BLaER1 (cell line): Measurements from ENCODE around the gene DGKH.

Experiments used
- H3K27ac ChIP-seq: shearing (Covaris generic); formaldehyde crosslinking; 2 replicates; pipeline ENCODE4 v1.8.1; 2022
- H3K27me3 ChIP-seq: shearing (Covaris generic); formaldehyde crosslinking; 2 replicates; pipeline ENCODE4 v1.8.1; 2022
- H3K36me3 ChIP-seq: shearing (Covaris generic); formaldehyde crosslinking; 2 replicates; pipeline ENCODE4 v1.8.1; 2022
- H3K4me1 ChIP-seq: shearing (Covaris generic); formaldehyde crosslinking; 2 replicates; pipeline ENCODE4 v1.8.1; 2022
- H3K4me2 ChIP-seq: shearing (Covaris generic); formaldehyde crosslinking; 2 replicates; pipeline ENCODE4 v1.8.1; 2022
- H3K4me3 ChIP-seq: shearing (Covaris generic); formaldehyde crosslinking; 2 replicates; pipeline ENCODE4 v1.8.1; 2022
- H3K9ac ChIP-seq: shearing (Covaris generic); formaldehyde crosslinking; 2 replicates; pipeline ENCODE4 v1.8.1; 2022
- H3K9me3 ChIP-seq: shearing (Covaris generic); formaldehyde crosslinking; 2 replicates; pipeline ENCODE4 v1.8.1; 2022
- H4K20me1 ChIP-seq: shearing (Covaris generic); formaldehyde crosslinking; 2 replicates; pipeline ENCODE4 v1.8.1; 2022
- Cebpa-rat ChIP-seq: shearing (Covaris generic); IDR thresholded peaks from 2 replicates; pipeline ENCODE4 v1.8.1; 2022

Gene DGKH

DNA sequence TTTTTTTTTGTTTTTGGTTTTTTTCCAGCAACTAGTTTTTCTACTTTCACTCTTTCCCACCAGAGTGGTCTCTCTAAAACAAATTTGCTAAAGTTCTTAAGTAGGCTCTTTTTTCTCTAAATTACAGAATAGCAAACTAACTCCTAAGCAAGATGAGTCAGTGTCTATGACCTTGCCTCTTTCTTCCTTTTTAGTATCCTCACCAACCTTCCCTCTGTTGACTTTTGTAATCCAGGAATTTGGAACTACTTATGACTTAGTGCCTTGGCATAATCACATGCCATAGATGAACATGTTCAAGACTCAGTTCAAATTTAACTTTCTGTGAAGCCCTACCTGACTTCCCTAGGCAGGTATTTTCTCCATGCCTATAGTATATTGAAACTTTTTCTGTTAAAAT lies 191.2 kb downstream of the DGKH start:
- no peak for TF ChIP-seq Cebpa-rat
- Histone ChIP-seq H4K20me1 (no peaks in the 10 kb centered on the region), H3K36me3 (peaks cover 10% of the 10 kb centered on the region; the same call in 1 of the 2 replicates), H3K27me3 (no peaks in the 10 kb centered on the region), H3K9ac (no peak overlapping the region), H3K27ac (no peak overlapping the region), H3K9me3 (no peaks in the 10 kb centered on the region), H3K4me3 (no peak overlapping the region), H3K4me2 (no peak overlapping the region), H3K4me1 (no peaks in the 10 kb centered on the region)

DNA sequence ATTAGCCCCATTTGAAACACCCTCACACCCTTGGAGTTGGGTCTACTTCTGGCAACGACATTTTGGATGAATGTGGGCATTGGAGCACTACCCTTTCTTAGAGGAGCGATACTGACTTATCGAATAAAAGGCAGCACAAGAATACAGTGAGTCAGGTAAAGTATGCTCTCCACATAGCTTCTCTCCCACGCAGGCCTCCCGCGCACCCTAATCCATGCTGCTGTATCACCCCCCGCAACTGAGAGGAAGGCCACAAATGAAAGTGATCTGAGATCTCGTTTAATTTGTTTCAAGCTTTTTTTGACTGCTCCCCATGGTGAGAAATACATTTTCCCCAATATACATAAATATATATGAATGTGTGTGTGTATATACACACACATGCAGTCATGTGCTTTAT lies 198.1 kb downstream of the DGKH start:
- no peaks in the 10 kb centered on the region for H3K4me1 ChIP-seq
- H3K27ac ChIP-seq: no peak overlapping the region
- no peaks in the 10 kb centered on the region for H3K9me3 ChIP-seq
- 0 out of 2 replicates have a peak, but pooled peaks cover 10% of the 10 kb centered on the region for H3K36me3 ChIP-seq
- no peak overlapping the region for H3K4me2 ChIP-seq
- no peak for TF ChIP-seq Cebpa-rat
- no peak overlapping the region for H3K4me3 ChIP-seq
- no peak overlapping the region for H3K9ac ChIP-seq
- no peaks in the 10 kb centered on the region for H3K27me3 ChIP-seq
- H4K20me1 ChIP-seq: no peaks in the 10 kb centered on the region

DNA sequence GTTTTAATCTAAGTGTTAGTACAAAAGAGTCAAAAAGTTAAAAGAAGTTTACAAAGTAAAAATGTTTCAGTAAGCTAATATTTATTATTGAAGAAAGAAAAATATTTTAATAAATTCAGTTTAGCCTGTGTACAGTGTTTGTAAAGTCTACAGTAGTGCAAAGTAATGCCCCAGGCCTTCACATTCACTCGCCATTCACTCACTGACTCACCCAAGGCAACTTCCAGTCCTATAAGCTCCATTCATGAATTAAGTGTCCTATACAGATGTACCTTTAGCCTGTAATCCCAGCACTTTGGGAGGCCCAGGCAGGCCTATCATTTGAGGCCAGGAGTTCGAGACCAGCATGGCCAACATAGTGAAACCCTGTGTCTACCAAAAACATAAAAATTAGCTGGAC lies 199.4 kb downstream of the DGKH start:
- Histone ChIP-seq H3K4me3 (no peak overlapping the region), H3K27ac (no peak overlapping the region), H3K4me2 (no peak overlapping the region), H3K4me1 (no peaks in the 10 kb centered on the region), H3K36me3 (0 out of 2 replicates have a peak, but pooled peaks cover 10% of the 10 kb centered on the region), H3K9ac (no peak overlapping the region), H4K20me1 (no peaks in the 10 kb centered on the region), H3K9me3 (no peaks in the 10 kb centered on the region), H3K27me3 (no peaks in the 10 kb centered on the region)
- no peak for TF ChIP-seq Cebpa-rat

DNA sequence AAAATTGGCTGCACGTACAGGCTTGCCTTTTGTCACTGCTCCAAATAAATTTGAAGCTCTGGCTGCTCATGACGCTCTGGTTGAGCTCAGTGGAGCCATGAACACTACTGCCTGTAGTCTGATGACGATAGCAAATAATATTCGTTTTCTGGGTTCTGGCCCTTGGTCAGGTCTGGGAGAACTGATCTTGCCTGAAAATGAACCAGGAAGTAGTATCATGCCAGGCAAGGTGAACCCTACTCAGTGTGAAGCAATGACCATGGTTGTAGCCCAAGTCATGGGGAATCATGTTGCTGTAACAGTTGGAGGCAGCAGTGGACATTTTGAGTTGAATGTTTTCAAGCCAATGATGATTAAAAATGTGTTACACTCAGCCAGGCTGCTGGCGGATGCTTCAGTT lies 207.4 kb downstream of the DGKH start:
- Histone ChIP-seq H3K9ac (no peak overlapping the region), H3K27me3 (no peaks in the 10 kb centered on the region), H3K4me1 (peaks cover 5% of the 10 kb centered on the region; the same call in 1 of the 2 replicates), H3K4me2 (no peak overlapping the region), H3K27ac (no peak overlapping the region), H3K36me3 (no peaks in the 10 kb centered on the region), H3K4me3 (no peak overlapping the region), H3K9me3 (0 out of 2 replicates have a peak, but pooled peaks cover 2% of the 10 kb centered on the region), H4K20me1 (no peaks in the 10 kb centered on the region)
- no peak for TF ChIP-seq Cebpa-rat

DNA sequence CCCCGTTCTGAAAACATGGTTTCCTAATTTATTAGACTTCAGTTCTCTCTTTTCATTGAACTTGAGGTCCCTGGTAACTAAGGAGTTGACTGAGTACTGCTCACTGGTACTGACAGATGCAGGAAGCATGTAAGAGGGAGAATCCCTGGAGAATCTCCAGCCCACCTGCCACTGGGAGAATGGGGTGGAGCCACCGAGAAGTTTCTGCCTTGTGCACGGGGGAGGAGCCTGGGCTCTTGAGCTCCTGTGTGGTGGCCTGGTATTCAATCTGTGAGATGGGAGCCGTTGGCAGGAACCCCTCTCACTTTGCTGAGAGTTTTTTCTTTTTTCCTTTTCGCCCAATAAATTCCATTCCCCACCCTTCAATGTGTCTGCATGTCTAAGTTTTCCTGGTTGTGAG lies 210.3 kb downstream of the DGKH start:
- H3K9me3 ChIP-seq: peaks cover 9% of the 10 kb centered on the region; the same call in 1 of the 2 replicates
- no peak for TF ChIP-seq Cebpa-rat
- H4K20me1 ChIP-seq: no peaks in the 10 kb centered on the region
- H3K27ac ChIP-seq: no peak overlapping the region
- no peaks in the 10 kb centered on the region for H3K27me3 ChIP-seq
- no peak overlapping the region for H3K4me2 ChIP-seq
- H3K9ac ChIP-seq: no peak overlapping the region
- H3K4me3 ChIP-seq: no peak overlapping the region
- H3K36me3 ChIP-seq: no peaks in the 10 kb centered on the region
- peaks cover 5% of the 10 kb centered on the region; the same call in 1 of the 2 replicates for H3K4me1 ChIP-seq

DNA sequence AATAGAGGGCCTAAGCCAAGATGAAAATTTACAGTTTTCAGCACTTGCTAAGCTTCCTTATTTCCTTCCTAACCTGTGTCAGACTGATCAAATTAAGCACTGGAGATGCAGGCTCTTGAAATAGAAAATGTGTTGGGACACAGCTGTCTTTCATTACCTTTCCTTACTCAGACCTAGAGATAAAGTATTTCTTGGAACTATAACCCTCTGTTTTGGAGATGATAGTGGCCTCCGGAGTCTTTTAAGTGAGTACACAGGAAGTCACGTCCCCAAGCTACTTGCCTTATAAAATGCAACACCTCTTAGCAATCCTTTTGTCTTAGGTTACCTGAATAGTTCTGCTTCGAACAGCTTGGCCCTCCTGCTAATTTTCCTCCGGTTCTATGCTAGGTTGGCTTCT lies 211.1 kb downstream of the DGKH start:
- H3K4me1 ChIP-seq: peaks cover 5% of the 10 kb centered on the region; the same call in 1 of the 2 replicates
- H3K36me3 ChIP-seq: no peaks in the 10 kb centered on the region
- H3K9ac ChIP-seq: no peak overlapping the region
- H3K9me3 ChIP-seq: peaks cover 9% of the 10 kb centered on the region; the same call in 1 of the 2 replicates
- no peak for TF ChIP-seq Cebpa-rat
- no peak overlapping the region for H3K27ac ChIP-seq
- no peaks in the 10 kb centered on the region for H4K20me1 ChIP-seq
- H3K4me3 ChIP-seq: no peak overlapping the region
- H3K27me3 ChIP-seq: no peaks in the 10 kb centered on the region
- H3K4me2 ChIP-seq: no peak overlapping the region

DNA sequence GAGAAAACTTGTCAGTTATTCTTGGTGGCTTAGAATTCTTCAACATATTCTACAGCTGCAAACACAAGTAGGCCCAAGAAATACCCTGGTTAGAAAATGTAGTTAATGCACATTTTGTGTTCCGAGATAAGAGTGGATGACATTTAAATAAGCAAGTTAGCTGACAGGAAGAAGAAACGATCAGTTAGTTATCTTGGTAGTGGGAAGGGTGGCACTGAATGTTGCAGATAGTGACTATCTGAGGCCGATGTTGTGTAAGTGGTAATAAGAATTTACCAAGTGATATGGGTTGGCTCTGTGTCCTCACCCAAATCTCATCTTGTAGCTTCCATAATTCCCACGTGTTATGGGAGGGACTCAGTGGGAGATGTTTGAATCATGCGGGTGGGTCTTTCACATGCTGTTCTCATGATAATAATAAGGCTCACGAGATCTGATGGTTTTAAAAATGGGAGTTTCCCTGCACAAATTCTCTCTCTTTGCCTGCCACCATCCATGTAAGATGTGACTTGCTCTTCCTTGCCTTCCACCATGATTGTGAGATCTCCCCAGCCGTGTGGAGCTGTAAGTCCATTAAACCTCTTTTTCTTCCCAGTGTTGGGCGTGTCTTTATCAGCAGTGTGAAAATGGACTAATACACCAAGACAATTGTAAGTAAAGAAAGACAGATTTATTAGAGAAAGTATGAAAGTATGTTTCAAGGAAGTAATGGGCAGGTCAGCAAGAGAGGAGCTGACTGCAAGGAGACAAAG lies 212.6 kb downstream of the DGKH start:
- no peak for TF ChIP-seq Cebpa-rat
- peaks cover 5% of the 10 kb centered on the region; the same call in 1 of the 2 replicates for H3K4me1 ChIP-seq
- H3K4me3 ChIP-seq: no peak overlapping the region
- H3K4me2 ChIP-seq: no peak overlapping the region
- H3K27ac ChIP-seq: no peak overlapping the region
- H3K9me3 ChIP-seq: peaks cover 9% of the 10 kb centered on the region; the same call in 1 of the 2 replicates
- H3K9ac ChIP-seq: no peak overlapping the region
- H4K20me1 ChIP-seq: no peaks in the 10 kb centered on the region
- no peaks in the 10 kb centered on the region for H3K36me3 ChIP-seq
- H3K27me3 ChIP-seq: no peaks in the 10 kb centered on the region

DNA sequence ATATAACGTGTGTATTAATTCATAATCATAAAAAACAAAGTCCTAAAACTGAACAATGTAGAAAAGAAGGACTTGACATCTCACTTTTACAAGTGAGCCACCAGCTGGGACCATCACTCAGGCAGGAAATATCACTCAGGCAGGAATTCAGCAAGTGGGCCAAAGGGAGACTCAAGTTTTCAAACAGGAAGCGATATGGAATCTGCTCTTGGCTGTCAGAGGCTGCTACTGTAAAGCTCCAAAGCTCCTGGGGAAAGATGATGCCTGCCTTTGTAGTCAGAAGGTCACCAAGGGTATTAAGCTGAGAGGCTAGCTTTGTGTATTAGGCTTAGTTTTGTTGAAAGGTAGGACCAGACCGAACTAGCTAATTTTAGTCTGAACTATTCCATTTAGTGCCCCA lies 218.0 kb downstream of the DGKH start:
- Histone ChIP-seq H3K4me2 (0 out of 2 replicates have a peak overlapping the region, but pooled peaks have one; percentile 10), H3K9me3 (peaks cover 1% of the 10 kb centered on the region), H3K27ac (no peak overlapping the region), H3K27me3 (no peaks in the 10 kb centered on the region), H3K9ac (no peak overlapping the region), H3K4me3 (no peak overlapping the region), H4K20me1 (no peaks in the 10 kb centered on the region), H3K4me1 (peaks cover 14% of the 10 kb centered on the region), H3K36me3 (no peaks in the 10 kb centered on the region)
- TF ChIP-seq Cebpa-rat: no peak

DNA sequence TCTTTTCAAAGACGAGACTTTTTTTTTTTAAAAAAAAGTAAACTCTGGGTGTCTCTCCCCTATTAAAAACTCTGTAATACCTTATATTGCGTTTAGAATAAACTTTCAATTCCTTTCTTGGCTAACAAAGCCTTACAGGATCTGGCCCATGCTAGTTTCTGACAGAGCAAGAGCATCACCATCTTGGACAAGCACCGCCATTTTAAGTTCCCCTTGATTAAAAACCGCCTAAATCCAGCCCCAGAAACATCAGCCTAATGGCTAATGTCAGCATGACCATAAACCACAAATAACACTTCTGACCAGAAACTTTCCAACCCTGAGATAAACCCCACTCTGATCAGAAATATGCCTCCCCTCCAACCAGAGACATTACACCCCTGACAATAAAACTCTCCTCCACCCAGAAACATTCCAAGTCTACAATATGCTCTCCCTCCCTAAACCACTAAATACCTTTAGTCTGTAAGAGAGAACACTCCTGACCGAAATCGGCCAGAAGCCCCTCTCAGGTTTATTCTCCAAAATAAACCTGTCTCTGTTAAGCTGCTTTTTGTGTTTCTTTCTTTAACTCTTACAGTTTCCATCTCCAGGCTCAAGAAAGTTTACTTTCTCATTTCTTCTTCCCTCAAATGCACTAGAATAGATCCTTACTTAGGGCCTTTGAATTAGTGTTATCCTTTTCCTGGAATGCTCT lies 221.9 kb downstream of the DGKH start:
- no peak for TF ChIP-seq Cebpa-rat
- H3K9ac ChIP-seq: no peak overlapping the region
- peaks cover under 1% of the 10 kb centered on the region; the same call in 1 of the 2 replicates for H3K36me3 ChIP-seq
- no peak overlapping the region; the same call in 1 of the 2 replicates for H3K4me2 ChIP-seq
- no peaks in the 10 kb centered on the region; the same call in 1 of the 2 replicates for H3K9me3 ChIP-seq
- H3K4me3 ChIP-seq: no peak overlapping the region
- H4K20me1 ChIP-seq: no peaks in the 10 kb centered on the region; the same call in 1 of the 2 replicates
- H3K4me1 ChIP-seq: peaks cover 41% of the 10 kb centered on the region
- no peak overlapping the region for H3K27ac ChIP-seq
- no peaks in the 10 kb centered on the region for H3K27me3 ChIP-seq

DNA sequence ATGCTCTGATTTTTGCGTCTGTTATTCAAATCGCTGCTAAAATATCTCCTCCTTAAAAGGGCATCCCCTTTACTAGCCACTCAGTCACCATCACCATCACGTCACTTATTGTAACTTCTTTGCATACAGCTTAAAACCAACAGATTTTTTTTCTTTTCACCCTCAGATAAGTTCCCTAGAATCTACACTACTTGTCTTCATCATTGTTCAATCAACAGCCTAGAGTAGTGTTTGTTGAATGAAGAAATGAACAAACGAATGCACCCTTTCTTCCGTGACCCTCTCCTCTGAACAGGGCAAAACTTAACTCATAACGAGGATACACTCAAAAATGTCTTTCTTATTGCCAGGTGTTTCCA lies 222.4 kb downstream of the DGKH start:
- H3K9me3 ChIP-seq: no peaks in the 10 kb centered on the region; the same call in 1 of the 2 replicates
- H3K27ac ChIP-seq: peak overlapping the region; percentile 78; the same call in 1 of the 2 replicates
- peak overlapping the region; percentile 92 for H3K4me3 ChIP-seq
- H3K36me3 ChIP-seq: peaks cover 6% of the 10 kb centered on the region
- TF ChIP-seq Cebpa-rat: no peak
- H4K20me1 ChIP-seq: no peaks in the 10 kb centered on the region; the same call in 1 of the 2 replicates
- peak overlapping the region; percentile 87 for H3K4me2 ChIP-seq
- H3K27me3 ChIP-seq: no peaks in the 10 kb centered on the region
- peak overlapping the region; percentile 75; the same call in 1 of the 2 replicates for H3K9ac ChIP-seq
- H3K4me1 ChIP-seq: peaks cover 46% of the 10 kb centered on the region
